ENCODE data around the gene GLOD5. TPM values are rescaled to one million over a fixed set of nuclear protein-coding genes. Genes with fewer than 3 reads are reported as not detected.

Gene GLOD5
- total RNA-seq, 2 experiments from 2014 or later = not detected

GRCh38 chrX:48789366-48790220, 28.0 kb downstream of the GLOD5 start:
- DNase-seq (no peak), ATAC-seq (ENCODE audit: low read depth) (no peak)
- Mint-ChIP-seq H3K9me3 (no peaks in the 10 kb centered on the region), H3K27ac (peak overlapping the region; percentile 80), H3K27me3 (peaks cover 8% of the 10 kb centered on the region), H3K4me3 (peak overlapping the region; percentile 57), H3K4me1 (peaks cover 23% of the 10 kb centered on the region), H3K36me3 (no peaks in the 10 kb centered on the region)
- POLR2A ChIA-PET = interaction anchor here (1.3 kb wide), 1 partner anchor 52 kb away, joined by 3 read pairs; no protein-coding TSS in a partner anchor

- peaks cover 8% of the 10 kb centered on the region for H3K27me3 Mint-ChIP-seq
- no peak for ATAC-seq (ENCODE audit: low read depth)
- POLR2A ChIA-PET = no interaction called here
These were observed 28.9 kb downstream of the GLOD5 start for GRCh38 chrX:48790477-48790876.

GRCh38 chrX:48791063-48791820, 29.7 kb downstream of the GLOD5 start:
- DNase-seq (no peak), ATAC-seq (ENCODE audit: low read depth) (no peak)
- POLR2A ChIA-PET = no interaction called here
- peaks cover 8% of the 10 kb centered on the region for H3K27me3 Mint-ChIP-seq
- H3K4me3 Mint-ChIP-seq = no peak overlapping the region
- H3K27ac Mint-ChIP-seq = no peak overlapping the region
- H3K36me3 Mint-ChIP-seq = no peaks in the 10 kb centered on the region
- H3K4me1 Mint-ChIP-seq = peaks cover 21% of the 10 kb centered on the region
- H3K9me3 Mint-ChIP-seq = no peaks in the 10 kb centered on the region

More at GRCh38 chrX:48790477-48790876, 28.9 kb downstream of the GLOD5 start:
- peaks cover 21% of the 10 kb centered on the region for H3K4me1 Mint-ChIP-seq
- no peaks in the 10 kb centered on the region for H3K36me3 Mint-ChIP-seq
- no peak for DNase-seq
- no peak overlapping the region for H3K27ac Mint-ChIP-seq
- no peak overlapping the region for H3K4me3 Mint-ChIP-seq
- H3K9me3 Mint-ChIP-seq = no peaks in the 10 kb centered on the region

- H3K27ac Mint-ChIP-seq = no peak overlapping the region
- DNase-seq (no peak), ATAC-seq (ENCODE audit: low read depth) (no peak)
- H3K4me3 Mint-ChIP-seq = no peak overlapping the region
- peaks cover 3% of the 10 kb centered on the region for H3K27me3 Mint-ChIP-seq
- H3K36me3 Mint-ChIP-seq = no peaks in the 10 kb centered on the region
- no peaks in the 10 kb centered on the region for H3K9me3 Mint-ChIP-seq
- H3K4me1 Mint-ChIP-seq = peaks cover 22% of the 10 kb centered on the region
- POLR2A ChIA-PET = interaction anchor here (1.2 kb wide), 1 partner anchor 9 kb away, joined by 4 read pairs; the partner anchor contains the start of gene HDAC6
These were observed 30.7 kb downstream of the GLOD5 start for GRCh38 chrX:48792219-48792618.

GRCh38 chrX:48793935-48794334, 32.4 kb downstream of the GLOD5 start:
- POLR2A ChIA-PET = no interaction called here
- no peak for ATAC-seq (ENCODE audit: low read depth)
- H3K4me1 Mint-ChIP-seq = peaks cover 19% of the 10 kb centered on the region
- H3K27ac Mint-ChIP-seq = no peak overlapping the region
- H3K9me3 Mint-ChIP-seq = no peaks in the 10 kb centered on the region
- DNase-seq = no peak
- no peaks in the 10 kb centered on the region for H3K36me3 Mint-ChIP-seq
- H3K27me3 Mint-ChIP-seq = no peaks in the 10 kb centered on the region
- H3K4me3 Mint-ChIP-seq = no peak overlapping the region

GRCh38 chrX:48794340-48794910, 32.9 kb downstream of the GLOD5 start:
- Mint-ChIP-seq H3K36me3 (no peaks in the 10 kb centered on the region), H3K9me3 (no peaks in the 10 kb centered on the region), H3K27me3 (no peaks in the 10 kb centered on the region), H3K27ac (no peak overlapping the region), H3K4me1 (peaks cover 16% of the 10 kb centered on the region), H3K4me3 (no peak overlapping the region)
- POLR2A ChIA-PET = no interaction called here
- DNase-seq (no peak), ATAC-seq (ENCODE audit: low read depth) (no peak)

GRCh38 chrX:48794911-48795515, 33.5 kb downstream of the GLOD5 start:
- Mint-ChIP-seq H3K4me3 (no peak overlapping the region), H3K9me3 (no peaks in the 10 kb centered on the region), H3K27ac (no peak overlapping the region), H3K36me3 (no peaks in the 10 kb centered on the region), H3K27me3 (no peaks in the 10 kb centered on the region), H3K4me1 (peaks cover 11% of the 10 kb centered on the region)
- DNase-seq (no peak), ATAC-seq (ENCODE audit: low read depth) (no peak)
- POLR2A ChIA-PET = no interaction called here

GRCh38 chrX:48798318-48798717, 36.8 kb downstream of the GLOD5 start:
- DNase-seq (no peak), ATAC-seq (ENCODE audit: low read depth) (no peak)
- no peak overlapping the region for H3K4me3 Mint-ChIP-seq
- H3K27me3 Mint-ChIP-seq = no peaks in the 10 kb centered on the region
- POLR2A ChIA-PET = no interaction called here
- H3K27ac Mint-ChIP-seq = no peak overlapping the region
- H3K36me3 Mint-ChIP-seq = no peaks in the 10 kb centered on the region
- no peaks in the 10 kb centered on the region for H3K9me3 Mint-ChIP-seq
- peaks cover 13% of the 10 kb centered on the region for H3K4me1 Mint-ChIP-seq

- POLR2A ChIA-PET = interaction anchor here (0.9 to 1.7 kb wide), 9 partner anchors 64 to 430 kb away, joined by 3 to 16 read pairs (median 5); partner anchors contain the start of genes OTUD5, RBM3, SUV39H1 and WAS
- Mint-ChIP-seq H3K27me3 (no peaks in the 10 kb centered on the region), H3K4me1 (peaks cover 10% of the 10 kb centered on the region), H3K27ac (peak overlapping the region; percentile 99), H3K9me3 (no peaks in the 10 kb centered on the region), H3K4me3 (peak overlapping the region; percentile 95), H3K36me3 (peaks cover 2% of the 10 kb centered on the region)
- ATAC-seq (ENCODE audit: low read depth) (no peak), DNase-seq (peak; percentile 31)
These were observed 39.2 kb downstream of the GLOD5 start for GRCh38 chrX:48800574-48801279.

GRCh38 chrX:48801280-48802088, 39.9 kb downstream of the GLOD5 start, which contains the start of gene HDAC6:
HDAC6 (plus strand) TSS chrX:48802067; CDS start chrX:48802693, 626 bp downstream.
- ATAC-seq (ENCODE audit: low read depth) (peak; percentile 90), DNase-seq (peak; percentile 92)
- Mint-ChIP-seq H3K27me3 (no peaks in the 10 kb centered on the region), H3K36me3 (peaks cover 2% of the 10 kb centered on the region), H3K27ac (peak within 1 kb of the TSS; percentile 99), H3K4me3 (peak within 1 kb of the TSS; percentile 95), H3K4me1 (peaks cover 10% of the 10 kb centered on the region), H3K9me3 (no peaks in the 10 kb centered on the region)
- POLR2A ChIA-PET = interaction anchor here (0.6 to 1.7 kb wide), 11 partner anchors 9 to 468 kb away, joined by 3 to 16 read pairs (median 5); partner anchors contain the start of genes OTUD5, PPP1R3F, PQBP1 and SUV39H1

GRCh38 chrX:48802089-48802904, 40.8 kb downstream of the GLOD5 start:
- Mint-ChIP-seq H3K36me3 (peaks cover 2% of the 10 kb centered on the region), H3K27ac (peak overlapping the region; percentile 99), H3K4me1 (peaks cover 9% of the 10 kb centered on the region), H3K4me3 (peak overlapping the region; percentile 95), H3K9me3 (no peaks in the 10 kb centered on the region), H3K27me3 (no peaks in the 10 kb centered on the region)
- DNase-seq = peak; percentile 73
- peak; percentile 51 for ATAC-seq (ENCODE audit: low read depth)
- POLR2A ChIA-PET = interaction anchor here (0.7 to 1.7 kb wide), 8 partner anchors 65 to 467 kb away, joined by 3 to 16 read pairs (median 6); partner anchors contain the start of genes OTUD5, PPP1R3F, PQBP1 and SUV39H1

All from activated naive CD8-positive, alpha-beta T cell treated with anti-CD3 and anti-CD28 coated beads, Interleukin-2, amount 10 ng/mL, durations not matched to agents 7 days and 5 days (primary cell).